ENCODE measurements around the gene EPHA3. TPM values are rescaled to one million over a fixed set of nuclear protein-coding genes. Genes with fewer than 3 reads are reported as not detected.
A peak's percentile ranks its signal among the peaks of the same experiment; 100 is the strongest.

The EPHA3 gene
- total RNA-seq, 1 donor from 2014 or later: 5.0 TPM

DNA sequence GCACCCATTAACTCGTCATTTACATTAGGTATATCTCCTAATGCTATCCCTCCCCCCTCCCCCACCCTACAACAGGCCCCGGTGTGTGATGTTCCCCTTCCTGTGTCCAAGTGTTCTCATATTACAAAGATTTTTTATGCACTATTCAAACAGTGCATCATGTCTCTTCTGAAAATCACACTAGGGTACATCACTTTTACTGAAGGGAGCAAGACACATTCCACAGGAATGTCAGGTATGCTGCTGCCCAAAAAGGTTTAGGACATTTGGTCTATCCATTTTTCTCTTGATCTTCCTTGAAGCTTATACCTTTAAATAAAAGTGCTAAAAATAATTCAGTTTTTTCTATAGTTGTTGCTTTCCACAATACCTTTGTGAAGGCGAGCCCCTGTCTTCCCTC, 9.2 kb upstream of the EPHA3 start:
- H3K27me3 Mint-ChIP-seq (ENCODE audit: low read depth, unreplicated experiment): no peaks in the 10 kb centered on the region
- H3K36me3 ChIP-seq (ENCODE audit: insufficient read depth, low read length): no peaks in the 10 kb centered on the region
- no peak overlapping the region for H2AFZ ChIP-seq (ENCODE audit: low read depth, low read length)
- DNase-seq (ENCODE audit: low read depth) (peak; percentile 22), FAIRE-seq (no peak)
- no peaks in the 10 kb centered on the region for H3K36me3 Mint-ChIP-seq (ENCODE audit: low read depth, unreplicated experiment)
- peaks cover 10% of the 10 kb centered on the region for H3K4me1 Mint-ChIP-seq (ENCODE audit: low read depth, unreplicated experiment)
- no peak overlapping the region for H3K4me3 Mint-ChIP-seq (ENCODE audit: unreplicated experiment)
- no peak overlapping the region for H3K27ac ChIP-seq (ENCODE audit: low read depth, low read length)
- H3K9me3 ChIP-seq (ENCODE audit: insufficient read depth, low read depth, low read length): no peaks in the 10 kb centered on the region
- TF ChIP-seq, protein P1, sequence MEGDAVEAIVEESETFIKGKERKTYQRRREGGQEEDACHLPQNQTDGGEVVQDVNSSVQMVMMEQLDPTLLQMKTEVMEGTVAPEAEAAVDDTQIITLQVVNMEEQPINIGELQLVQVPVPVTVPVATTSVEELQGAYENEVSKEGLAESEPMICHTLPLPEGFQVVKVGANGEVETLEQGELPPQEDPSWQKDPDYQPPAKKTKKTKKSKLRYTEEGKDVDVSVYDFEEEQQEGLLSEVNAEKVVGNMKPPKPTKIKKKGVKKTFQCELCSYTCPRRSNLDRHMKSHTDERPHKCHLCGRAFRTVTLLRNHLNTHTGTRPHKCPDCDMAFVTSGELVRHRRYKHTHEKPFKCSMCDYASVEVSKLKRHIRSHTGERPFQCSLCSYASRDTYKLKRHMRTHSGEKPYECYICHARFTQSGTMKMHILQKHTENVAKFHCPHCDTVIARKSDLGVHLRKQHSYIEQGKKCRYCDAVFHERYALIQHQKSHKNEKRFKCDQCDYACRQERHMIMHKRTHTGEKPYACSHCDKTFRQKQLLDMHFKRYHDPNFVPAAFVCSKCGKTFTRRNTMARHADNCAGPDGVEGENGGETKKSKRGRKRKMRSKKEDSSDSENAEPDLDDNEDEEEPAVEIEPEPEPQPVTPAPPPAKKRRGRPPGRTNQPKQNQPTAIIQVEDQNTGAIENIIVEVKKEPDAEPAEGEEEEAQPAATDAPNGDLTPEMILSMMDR (IDR thresholded peaks at IDR 0.05; ENCODE audit: insufficient read depth, low read depth, low read length): no peak
- TF ChIP-seq EZH2 (IDR thresholded peaks at IDR 0.05; ENCODE audit: insufficient read depth, low read length): no peak
- no peak overlapping the region for H3K4me3 ChIP-seq (ENCODE audit: insufficient read depth, low read depth, low read length)
- H3K79me2 ChIP-seq (ENCODE audit: insufficient read depth, low read length): no peaks in the 10 kb centered on the region
- no peaks in the 10 kb centered on the region for H3K4me1 ChIP-seq (ENCODE audit: insufficient read depth, low read length)
- H3K9ac ChIP-seq (ENCODE audit: low read length): no peak overlapping the region
- H3K27me3 ChIP-seq (ENCODE audit: insufficient read depth, low read length): no peaks in the 10 kb centered on the region
- H4K20me1 ChIP-seq (ENCODE audit: insufficient read depth, low read length): no peaks in the 10 kb centered on the region
- H3K9me3 Mint-ChIP-seq (ENCODE audit: unreplicated experiment): no peaks in the 10 kb centered on the region
- H3K4me2 ChIP-seq (ENCODE audit: low read length): no peak overlapping the region
- peak overlapping the region; percentile 75 for H3K27ac Mint-ChIP-seq (ENCODE audit: unreplicated experiment)

DNA sequence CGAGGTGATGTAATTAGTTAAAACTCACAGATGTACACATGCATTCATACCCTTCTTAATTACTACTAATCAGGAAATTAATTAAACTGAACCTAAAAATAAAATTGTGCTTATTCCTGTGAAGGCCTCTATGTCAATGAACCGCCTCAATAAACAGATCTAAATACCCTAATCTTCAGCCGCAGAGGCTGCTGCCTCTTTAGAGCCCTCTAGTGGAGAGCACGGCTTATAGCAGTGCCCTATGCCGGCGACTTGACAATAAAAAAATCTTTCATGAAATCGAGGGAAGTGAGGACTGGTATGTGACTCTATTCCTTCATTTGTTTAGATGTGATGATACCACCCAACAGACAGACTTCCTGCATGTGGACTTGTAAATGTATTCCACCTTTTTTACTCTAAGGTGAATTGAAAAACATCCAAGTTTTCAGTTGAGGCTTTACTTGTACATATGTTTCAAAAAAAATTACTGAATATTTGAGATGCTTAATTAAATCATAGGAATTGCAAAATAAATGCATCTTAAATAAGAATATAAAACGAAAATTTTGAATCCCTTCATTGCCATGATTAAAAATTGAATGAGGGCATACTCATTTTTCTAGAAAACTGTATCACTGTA, 8.3 kb upstream of the EPHA3 start:
- no peaks in the 10 kb centered on the region for H3K27me3 Mint-ChIP-seq (ENCODE audit: low read depth, unreplicated experiment)
- Histone ChIP-seq H3K36me3 (ENCODE audit: insufficient read depth, low read length) (no peaks in the 10 kb centered on the region), H3K9ac (ENCODE audit: low read length) (no peak overlapping the region), H4K20me1 (ENCODE audit: insufficient read depth, low read length) (no peaks in the 10 kb centered on the region), H3K4me3 (ENCODE audit: insufficient read depth, low read depth, low read length) (no peak overlapping the region), H3K4me2 (ENCODE audit: low read length) (no peak overlapping the region), H2AFZ (ENCODE audit: low read depth, low read length) (no peak overlapping the region), H3K79me2 (ENCODE audit: insufficient read depth, low read length) (no peaks in the 10 kb centered on the region), H3K9me3 (ENCODE audit: insufficient read depth, low read depth, low read length) (no peaks in the 10 kb centered on the region), H3K27me3 (ENCODE audit: insufficient read depth, low read length) (no peaks in the 10 kb centered on the region), H3K27ac (ENCODE audit: low read depth, low read length) (no peak overlapping the region), H3K4me1 (ENCODE audit: insufficient read depth, low read length) (no peaks in the 10 kb centered on the region)
- H3K4me3 Mint-ChIP-seq (ENCODE audit: unreplicated experiment): no peak overlapping the region
- FAIRE-seq (peak; percentile 54), DNase-seq (ENCODE audit: low read depth) (peak; percentile 33)
- no peaks in the 10 kb centered on the region for H3K36me3 Mint-ChIP-seq (ENCODE audit: low read depth, unreplicated experiment)
- TF ChIP-seq, protein P1 (IDR thresholded peaks at IDR 0.05; ENCODE audit: insufficient read depth, low read depth, low read length): peak; percentile 96
- TF ChIP-seq EZH2 (IDR thresholded peaks at IDR 0.05; ENCODE audit: insufficient read depth, low read length): no peak
- H3K9me3 Mint-ChIP-seq (ENCODE audit: unreplicated experiment): no peaks in the 10 kb centered on the region
- H3K4me1 Mint-ChIP-seq (ENCODE audit: low read depth, unreplicated experiment): peaks cover 10% of the 10 kb centered on the region
- H3K27ac Mint-ChIP-seq (ENCODE audit: unreplicated experiment): peak overlapping the region; percentile 75

DNA sequence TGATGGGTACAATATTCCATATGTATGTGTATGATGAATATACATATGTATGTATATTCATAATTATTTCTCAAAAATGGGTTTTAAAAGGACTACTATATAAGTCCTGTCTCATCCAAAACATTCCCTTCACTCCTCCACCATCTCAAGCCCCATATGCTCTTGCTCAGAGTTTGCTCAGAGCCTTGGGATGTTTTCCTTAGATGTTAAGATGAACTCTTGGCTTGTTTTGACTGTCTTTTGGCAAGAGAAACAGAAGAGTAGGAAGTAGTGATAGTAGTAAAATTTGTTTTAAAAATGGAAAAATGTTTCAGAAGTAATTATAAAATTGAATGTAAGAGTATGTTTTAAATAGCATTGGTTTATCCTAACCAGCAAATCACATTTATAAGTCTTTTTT, 6.2 kb upstream of the EPHA3 start:
- Histone ChIP-seq H3K36me3 (ENCODE audit: insufficient read depth, low read length) (no peaks in the 10 kb centered on the region), H3K4me3 (ENCODE audit: insufficient read depth, low read depth, low read length) (no peak overlapping the region), H3K27ac (ENCODE audit: low read depth, low read length) (no peak overlapping the region), H2AFZ (ENCODE audit: low read depth, low read length) (no peak overlapping the region), H3K79me2 (ENCODE audit: insufficient read depth, low read length) (no peaks in the 10 kb centered on the region), H3K4me1 (ENCODE audit: insufficient read depth, low read length) (no peaks in the 10 kb centered on the region), H3K27me3 (ENCODE audit: insufficient read depth, low read length) (no peaks in the 10 kb centered on the region), H3K9me3 (ENCODE audit: insufficient read depth, low read depth, low read length) (no peaks in the 10 kb centered on the region), H3K9ac (ENCODE audit: low read length) (no peak overlapping the region), H4K20me1 (ENCODE audit: insufficient read depth, low read length) (no peaks in the 10 kb centered on the region), H3K4me2 (ENCODE audit: low read length) (no peak overlapping the region)
- Mint-ChIP-seq H3K27me3 (ENCODE audit: low read depth, unreplicated experiment) (peaks cover 1% of the 10 kb centered on the region), H3K4me1 (ENCODE audit: low read depth, unreplicated experiment) (peaks cover 10% of the 10 kb centered on the region), H3K4me3 (ENCODE audit: unreplicated experiment) (no peak overlapping the region), H3K27ac (ENCODE audit: unreplicated experiment) (no peak overlapping the region), H3K36me3 (ENCODE audit: low read depth, unreplicated experiment) (no peaks in the 10 kb centered on the region), H3K9me3 (ENCODE audit: unreplicated experiment) (no peaks in the 10 kb centered on the region)
- FAIRE-seq (no peak), DNase-seq (ENCODE audit: low read depth) (no peak)
- TF ChIP-seq EZH2 (IDR thresholded peaks at IDR 0.05; ENCODE audit: insufficient read depth, low read length): no peak
- TF ChIP-seq, protein P1 (IDR thresholded peaks at IDR 0.05; ENCODE audit: insufficient read depth, low read depth, low read length): no peak

Measured in astrocyte (in vitro differentiated cells and primary cell).